ENCODE results near the gene USP9X.

- TF ChIP-seq, protein P1, sequence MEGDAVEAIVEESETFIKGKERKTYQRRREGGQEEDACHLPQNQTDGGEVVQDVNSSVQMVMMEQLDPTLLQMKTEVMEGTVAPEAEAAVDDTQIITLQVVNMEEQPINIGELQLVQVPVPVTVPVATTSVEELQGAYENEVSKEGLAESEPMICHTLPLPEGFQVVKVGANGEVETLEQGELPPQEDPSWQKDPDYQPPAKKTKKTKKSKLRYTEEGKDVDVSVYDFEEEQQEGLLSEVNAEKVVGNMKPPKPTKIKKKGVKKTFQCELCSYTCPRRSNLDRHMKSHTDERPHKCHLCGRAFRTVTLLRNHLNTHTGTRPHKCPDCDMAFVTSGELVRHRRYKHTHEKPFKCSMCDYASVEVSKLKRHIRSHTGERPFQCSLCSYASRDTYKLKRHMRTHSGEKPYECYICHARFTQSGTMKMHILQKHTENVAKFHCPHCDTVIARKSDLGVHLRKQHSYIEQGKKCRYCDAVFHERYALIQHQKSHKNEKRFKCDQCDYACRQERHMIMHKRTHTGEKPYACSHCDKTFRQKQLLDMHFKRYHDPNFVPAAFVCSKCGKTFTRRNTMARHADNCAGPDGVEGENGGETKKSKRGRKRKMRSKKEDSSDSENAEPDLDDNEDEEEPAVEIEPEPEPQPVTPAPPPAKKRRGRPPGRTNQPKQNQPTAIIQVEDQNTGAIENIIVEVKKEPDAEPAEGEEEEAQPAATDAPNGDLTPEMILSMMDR (IDR thresholded peaks at IDR 0.05) = no peak
- TF ChIP-seq TEAD1 (CRISPR knock-in tag; IDR thresholded peaks at IDR 0.05) = no peak
- TF ChIP-seq, protein P2, sequence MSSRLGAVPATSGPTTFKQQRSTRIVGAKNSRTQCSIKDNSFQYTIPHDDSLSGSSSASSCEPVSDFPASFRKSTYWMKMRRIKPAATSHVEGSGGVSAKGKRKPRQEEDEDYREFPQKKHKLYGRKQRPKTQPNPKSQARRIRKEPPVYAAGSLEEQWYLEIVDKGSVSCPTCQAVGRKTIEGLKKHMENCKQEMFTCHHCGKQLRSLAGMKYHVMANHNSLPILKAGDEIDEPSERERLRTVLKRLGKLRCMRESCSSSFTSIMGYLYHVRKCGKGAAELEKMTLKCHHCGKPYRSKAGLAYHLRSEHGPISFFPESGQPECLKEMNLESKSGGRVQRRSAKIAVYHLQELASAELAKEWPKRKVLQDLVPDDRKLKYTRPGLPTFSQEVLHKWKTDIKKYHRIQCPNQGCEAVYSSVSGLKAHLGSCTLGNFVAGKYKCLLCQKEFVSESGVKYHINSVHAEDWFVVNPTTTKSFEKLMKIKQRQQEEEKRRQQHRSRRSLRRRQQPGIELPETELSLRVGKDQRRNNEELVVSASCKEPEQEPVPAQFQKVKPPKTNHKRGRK (CRISPR knock-in tag; IDR thresholded peaks at IDR 0.05; ENCODE audit: borderline replicate concordance) = no peak
- no peak for TF ChIP-seq CREB1 (CRISPR knock-in tag; IDR thresholded peaks at IDR 0.05)
- TF ChIP-seq TEAD4 (CRISPR knock-in tag; IDR thresholded peaks at IDR 0.05) = no peak
- no peak for TF ChIP-seq IRF2 (CRISPR knock-in tag; IDR thresholded peaks at IDR 0.05; ENCODE audit: borderline replicate concordance, low read depth)
- no peak for TF ChIP-seq SMAD3 (CRISPR knock-in tag; IDR thresholded peaks at IDR 0.05; ENCODE audit: borderline replicate concordance)
- TF ChIP-seq MAX (CRISPR knock-in tag; IDR thresholded peaks at IDR 0.05) = no peak
- no peak for TF ChIP-seq NR3C1 (CRISPR knock-in tag; conservative IDR thresholded peaks at IDR 0.05; ENCODE audit: low read depth)
- no peak for TF ChIP-seq ARID4B (CRISPR knock-in tag; IDR thresholded peaks at IDR 0.05; ENCODE audit: borderline replicate concordance)
Observed at GRCh38 chrX:41082783-41083182, 2.5 kb upstream of the USP9X start.
